Large intestine (tissue), 3 donors: ENCODE measurements around the gene DYNLRB1. TPM values are rescaled to one million over a fixed set of nuclear protein-coding genes. Genes with fewer than 3 reads are reported as not detected.
A peak's percentile ranks its signal among the peaks of the same experiment; 100 is the strongest.
"Not testable (repeated sequence)": the region's sequence is repeated elsewhere in the genome, so short reads cannot be mapped to it uniquely, and the experiment has no call there.

ENCODE experiments used
- DNase-seq, 2 donors: peaks; one replicate each; pipeline versions ENCODE4 v3.0.0 to v3.0.0-alpha.2; 2013
- H3K27ac ChIP-seq: one replicate; pipeline ENCODE4 v1.5.1; 2013; ENCODE audit warnings: low read length
- H3K27me3 ChIP-seq: 2 replicates; pipeline ENCODE4 v1.6.1; 2013; ENCODE audit warnings: low read length; ENCODE audit not compliant: control insufficient read depth, insufficient read depth
- H3K36me3 ChIP-seq: 2 replicates; pipeline ENCODE4 v1.6.1; 2013; ENCODE audit warnings: low read length; ENCODE audit not compliant: control insufficient read depth, insufficient read depth
- H3K4me1 ChIP-seq: one replicate; pipeline ENCODE4 v1.6.1; 2013; ENCODE audit warnings: low read length; ENCODE audit not compliant: control insufficient read depth, insufficient read depth
- H3K4me3 ChIP-seq: one replicate; pipeline ENCODE4 v1.5.1; 2013; ENCODE audit warnings: low read length
- H3K9me3 ChIP-seq: one replicate; pipeline ENCODE4 v1.6.1; 2013; ENCODE audit warnings: mild to moderate bottlenecking, low read depth, low read length, moderate library complexity; ENCODE audit not compliant: control insufficient read depth
- WGBS: methylation state at CpG from one replicate; pipeline ENCODE4 v1.1.5; 2013; ENCODE audit warnings: low lambda C conversion rate; ENCODE audit not compliant: insufficient coverage; 5-methylcytosine and 5-hydroxymethylcytosine counted together
- polyA plus RNA-seq: library from polyadenylated mRNA; unstranded; fragments of 120-200 nt; gene quantifications from one replicate; pipeline ENCODE4 v1.2.1, GENCODE V29; 2013

DYNLRB1 gene
- polyA plus RNA-seq, 1 donor: 164 TPM

GRCh38 chr20:34485068-34485634 lies 31.1 kb upstream of the DYNLRB1 start:
- DNase-seq: no peak
- Histone ChIP-seq H3K9me3 (no peaks in the 10 kb centered on the region), H3K4me3 (no peak overlapping the region), H3K36me3 (peaks cover 49% of the 10 kb centered on the region), H3K27me3 (no peaks in the 10 kb centered on the region), H3K4me1 (peaks cover 8% of the 10 kb centered on the region), H3K27ac (no peak overlapping the region)
- WGBS: 100% methylated on average over 2 of the region's 4 CpGs

DNA sequence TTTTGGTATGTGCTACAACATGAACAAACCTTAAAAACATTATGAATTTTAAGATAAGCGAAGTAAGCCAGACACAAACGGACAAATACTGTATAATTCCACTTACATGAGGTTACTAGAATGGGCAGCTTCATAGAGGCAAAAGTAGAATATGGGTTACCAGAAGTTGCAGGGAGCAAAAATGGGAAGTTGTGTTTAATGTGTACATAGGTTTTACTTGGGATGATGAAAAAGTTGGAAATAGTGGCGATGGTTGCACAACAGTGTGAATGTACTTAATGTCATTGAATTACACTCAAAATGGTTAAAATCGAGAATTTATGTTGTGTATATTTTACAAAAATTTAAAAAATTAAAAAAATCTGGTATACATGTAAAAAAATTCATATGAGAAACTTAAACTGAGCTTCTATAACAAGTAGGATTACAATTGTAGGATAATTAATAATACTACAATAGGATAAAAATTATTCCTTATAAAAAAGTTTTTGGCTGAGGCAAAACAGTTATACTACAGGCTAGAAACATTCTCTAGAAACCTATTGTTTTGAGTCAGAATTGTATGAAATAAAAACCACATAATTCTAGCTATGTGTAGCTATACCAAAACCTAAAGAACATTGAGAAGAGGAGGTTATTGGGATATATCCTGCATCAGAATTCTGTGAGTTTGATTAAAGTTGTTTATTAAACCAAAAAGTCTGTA lies 24.8 kb upstream of the DYNLRB1 start:
- Histone ChIP-seq H3K36me3 (peaks cover 52% of the 10 kb centered on the region), H3K27me3 (no peaks in the 10 kb centered on the region), H3K27ac (no peak overlapping the region), H3K4me1 (no peaks in the 10 kb centered on the region), H3K4me3 (no peak overlapping the region), H3K9me3 (no peaks in the 10 kb centered on the region)
- no peak for DNase-seq
- 95% methylated on average over 3 of the region's 4 CpGs for WGBS

- WGBS: no CpG with 5 or more reads among the region's 4 CpGs
Observed at GRCh38 chr20:34491932-34492509, 24.2 kb upstream of the DYNLRB1 start.

GRCh38 chr20:34493646-34494045 lies 22.6 kb upstream of the DYNLRB1 start:
- H3K4me3 ChIP-seq: no peak overlapping the region
- peaks cover 5% of the 10 kb centered on the region for H3K9me3 ChIP-seq
- no peak overlapping the region for H3K27ac ChIP-seq
- no CpG with 5 or more reads among the region's 4 CpGs for WGBS
- H3K36me3 ChIP-seq: peaks cover 58% of the 10 kb centered on the region
- H3K4me1 ChIP-seq: no peaks in the 10 kb centered on the region
- DNase-seq: no peak
- H3K27me3 ChIP-seq: no peaks in the 10 kb centered on the region

More at GRCh38 chr20:34491932-34492509, 24.2 kb upstream of the DYNLRB1 start:
- Histone ChIP-seq H3K27me3 (no peaks in the 10 kb centered on the region), H3K9me3 (no peaks in the 10 kb centered on the region), H3K27ac (no peak overlapping the region), H3K4me3 (no peak overlapping the region), H3K4me1 (no peaks in the 10 kb centered on the region), H3K36me3 (peaks cover 55% of the 10 kb centered on the region)
- no peak for DNase-seq

GRCh38 chr20:34495307-34495706 lies 20.9 kb upstream of the DYNLRB1 start:
- no peaks in the 10 kb centered on the region for H3K27me3 ChIP-seq
- peak overlapping the region; percentile 68 for H3K27ac ChIP-seq
- peak; percentile 62 to 79 for DNase-seq
- H3K9me3 ChIP-seq: peaks cover 10% of the 10 kb centered on the region
- H3K36me3 ChIP-seq: peaks cover 52% of the 10 kb centered on the region
- no peak overlapping the region for H3K4me3 ChIP-seq
- 60% methylated on average over 2 of the region's 7 CpGs for WGBS
- H3K4me1 ChIP-seq: no peaks in the 10 kb centered on the region

- no CpG with 5 or more reads among the region's 1 CpG for whole genome bisulfite sequencing
- no peaks in the 10 kb centered on the region for H3K4me1 ChIP-seq
- H3K27me3 ChIP-seq: no peaks in the 10 kb centered on the region
- H3K36me3 ChIP-seq: peaks cover 52% of the 10 kb centered on the region
- H3K9me3 ChIP-seq: peaks cover 14% of the 10 kb centered on the region
- H3K27ac ChIP-seq: peak overlapping the region; percentile 68
- no peak overlapping the region for H3K4me3 ChIP-seq
- DNase-seq: no peak
Observed at GRCh38 chr20:34495916-34496315, 20.3 kb upstream of the DYNLRB1 start.

GRCh38 chr20:34497596-34497995 lies 18.6 kb upstream of the DYNLRB1 start:
- Histone ChIP-seq H3K36me3 (peaks cover 48% of the 10 kb centered on the region), H3K9me3 (peaks cover 21% of the 10 kb centered on the region)
- DNase-seq, H3K4me3 ChIP-seq, H3K4me1 ChIP-seq, H3K27me3 ChIP-seq, H3K27ac ChIP-seq: not testable (repeated sequence)
- 100% methylated on average over 1 of the region's 6 CpGs for WGBS

GRCh38 chr20:34500823-34501222 lies 15.4 kb upstream of the DYNLRB1 start:
- peaks cover 43% of the 10 kb centered on the region for H3K36me3 ChIP-seq
- H3K27me3 ChIP-seq: no peaks in the 10 kb centered on the region
- WGBS: no CpG with 5 or more reads among the region's 1 CpG
- no peak overlapping the region for H3K4me3 ChIP-seq
- H3K27ac ChIP-seq: no peak overlapping the region
- peaks cover 21% of the 10 kb centered on the region for H3K9me3 ChIP-seq
- no peaks in the 10 kb centered on the region for H3K4me1 ChIP-seq
- no peak for DNase-seq

GRCh38 chr20:34506480-34506879 lies 9.7 kb upstream of the DYNLRB1 start:
- no peak for DNase-seq
- H3K4me1 ChIP-seq: peaks cover 3% of the 10 kb centered on the region
- WGBS: 93% methylated on average over 2 of the region's 3 CpGs
- H3K9me3 ChIP-seq: peaks cover 2% of the 10 kb centered on the region
- peaks cover 36% of the 10 kb centered on the region for H3K36me3 ChIP-seq
- H3K27me3 ChIP-seq: no peaks in the 10 kb centered on the region
- no peak overlapping the region for H3K27ac ChIP-seq
- H3K4me3 ChIP-seq: no peak overlapping the region

DNA sequence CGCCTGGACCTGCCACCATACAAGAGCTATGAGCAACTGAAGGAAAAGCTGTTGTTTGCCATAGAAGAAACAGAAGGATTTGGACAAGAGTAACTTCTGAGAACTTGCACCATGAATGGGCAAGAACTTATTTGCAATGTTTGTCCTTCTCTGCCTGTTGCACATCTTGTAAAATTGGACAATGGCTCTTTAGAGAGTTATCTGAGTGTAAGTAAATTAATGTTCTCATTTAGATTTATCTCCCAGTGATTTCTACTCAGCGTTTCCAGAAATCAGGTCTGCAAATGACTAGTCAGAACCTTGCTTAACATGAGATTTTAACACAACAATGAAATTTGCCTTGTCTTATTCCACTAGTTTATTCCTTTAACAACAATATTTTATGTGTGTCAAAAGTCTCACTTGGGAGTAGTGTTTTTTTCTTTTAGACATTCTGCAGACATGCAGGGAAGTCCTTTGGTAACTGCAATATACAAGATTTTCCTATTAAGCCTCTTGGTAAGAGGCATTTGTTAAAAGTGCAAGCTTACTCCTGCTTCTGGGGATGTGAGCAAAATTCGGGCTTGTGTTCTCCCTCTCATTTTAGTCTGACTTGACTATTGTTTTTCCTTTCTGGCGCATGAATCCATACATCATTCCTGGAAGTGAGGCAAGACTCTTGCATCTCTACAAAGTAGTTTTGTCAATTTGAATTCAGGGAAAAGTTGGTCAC lies 8.4 kb upstream of the DYNLRB1 start:
- H3K36me3 ChIP-seq: peaks cover 34% of the 10 kb centered on the region
- 100% methylated on average over 1 of the region's 4 CpGs for WGBS
- no peak overlapping the region for H3K4me3 ChIP-seq
- no peaks in the 10 kb centered on the region for H3K27me3 ChIP-seq
- no peak overlapping the region for H3K27ac ChIP-seq
- H3K9me3 ChIP-seq: no peaks in the 10 kb centered on the region
- DNase-seq: no peak
- H3K4me1 ChIP-seq: peaks cover 16% of the 10 kb centered on the region
